ENCODE measurements around the gene NUDT7.

The NUDT7 gene

GRCh38 chr16:77724174-77724573 lies 1.9 kb downstream of the NUDT7 start:
- no peak for DNase-seq (ENCODE audit: low read depth in 2 of 2)

DNA sequence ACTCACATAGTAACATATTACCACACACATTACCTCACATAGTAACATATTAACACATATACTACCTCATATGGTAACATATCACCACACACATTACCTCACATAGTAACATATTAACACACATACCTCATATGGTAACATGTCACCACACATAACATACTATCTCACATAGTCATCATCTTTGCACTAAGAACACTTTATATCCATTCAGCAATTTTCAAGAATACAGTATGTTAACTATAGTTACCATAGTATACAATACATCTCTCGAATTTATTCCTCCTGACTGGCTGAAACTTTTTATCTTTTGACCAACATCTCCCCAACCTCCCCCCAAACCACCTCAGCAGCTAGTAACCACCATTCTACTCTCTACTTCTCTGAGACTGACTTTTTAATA lies 7.6 kb downstream of the NUDT7 start:
- no peak for DNase-seq (ENCODE audit: low read depth in 2 of 2)

DNA sequence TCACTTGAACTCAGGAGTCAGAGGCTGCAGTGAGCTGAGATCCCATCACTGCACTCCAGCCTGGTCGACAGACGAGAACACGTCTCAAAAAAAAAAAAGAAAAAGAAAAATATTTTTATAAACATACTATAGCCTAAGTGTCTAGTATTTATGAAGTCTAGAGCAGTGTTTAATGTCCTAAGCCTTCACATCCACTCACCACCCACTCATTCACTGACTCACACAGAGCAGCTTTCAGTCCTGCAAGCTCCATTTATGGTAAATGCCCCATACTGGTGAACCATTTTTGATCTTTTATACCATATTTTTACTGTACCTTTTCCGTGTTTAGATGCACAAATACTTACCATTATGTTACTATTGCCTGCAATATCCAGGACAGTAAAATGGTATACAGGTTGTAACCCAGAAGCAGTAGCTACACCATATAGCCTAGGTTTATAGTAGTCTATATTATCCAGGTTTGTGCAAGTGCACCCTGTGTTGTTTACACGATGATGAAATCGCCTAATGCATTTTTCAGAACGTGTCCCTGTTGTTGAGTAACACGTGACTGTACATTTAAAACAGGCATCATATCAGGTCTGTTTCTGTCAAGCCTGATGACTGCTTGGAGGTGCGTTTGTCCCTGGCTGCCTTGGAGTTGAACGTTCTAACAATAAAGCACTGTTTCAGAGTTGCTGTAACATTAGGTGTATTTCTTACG lies 10.1 kb downstream of the NUDT7 start:
- no peak for DNase-seq (ENCODE audit: low read depth in 2 of 2)

DNA sequence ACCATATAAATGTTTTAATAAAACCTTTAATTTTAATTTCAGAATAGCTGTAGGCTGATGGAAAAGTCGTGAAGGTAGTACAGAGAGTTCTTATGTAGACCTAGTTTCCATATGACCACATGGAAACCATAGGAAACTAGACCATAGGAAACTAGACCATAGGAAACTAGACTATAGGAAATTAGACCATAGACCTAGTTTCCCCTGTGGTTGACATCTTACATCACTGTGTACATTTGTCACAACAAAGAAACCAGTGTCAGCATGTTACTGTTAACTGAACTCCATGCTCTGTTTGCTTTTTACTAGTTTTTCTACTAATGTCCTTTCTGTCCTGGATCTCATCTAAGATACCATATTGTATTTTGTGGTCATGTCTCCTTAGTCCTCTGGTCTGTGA lies 14.6 kb downstream of the NUDT7 start:
- no peak for DNase-seq (ENCODE audit: low read depth in 2 of 2)

DNA sequence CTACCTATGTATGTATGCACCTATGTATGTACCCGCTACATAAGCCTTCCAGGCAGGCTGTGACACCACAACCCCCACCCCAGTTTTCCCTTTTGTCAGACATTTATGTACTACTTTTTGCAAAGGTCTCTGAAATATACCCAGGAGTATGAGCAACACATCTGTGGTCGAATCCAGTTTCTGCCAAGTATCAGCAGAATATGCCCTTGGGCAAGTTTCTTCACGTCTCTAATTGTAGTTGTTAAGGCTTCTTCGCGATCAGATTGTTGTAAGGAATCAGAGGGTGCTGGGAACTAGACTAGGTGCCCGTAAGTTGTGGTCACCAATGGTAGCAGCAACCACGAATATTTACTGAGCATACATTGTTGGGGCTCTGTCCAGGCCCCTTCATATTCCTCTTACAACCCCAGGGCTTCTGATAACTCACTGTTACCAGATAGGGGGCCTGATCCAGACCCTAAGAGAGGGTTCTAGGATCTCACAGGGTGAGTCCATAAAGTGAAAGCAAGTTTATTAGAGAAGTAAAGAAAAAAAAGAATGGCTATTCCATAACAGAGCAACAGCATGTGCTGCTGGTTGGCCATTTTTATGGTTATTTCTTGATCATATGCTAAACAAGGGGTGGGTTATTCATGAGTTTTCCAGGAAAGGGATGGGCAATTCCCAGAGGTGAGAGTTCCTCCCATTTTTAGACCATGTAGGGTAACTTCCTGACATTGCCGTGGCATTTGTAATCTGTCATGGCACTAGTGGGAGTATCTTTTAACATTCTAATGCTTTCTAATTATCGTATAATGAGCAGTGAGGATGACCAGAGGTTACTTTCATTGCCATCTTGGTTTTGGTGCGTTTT lies 16.6 kb downstream of the NUDT7 start:
- DNase-seq (ENCODE audit: low read depth in 2 of 2), result no peak

GRCh38 chr16:77739559-77739892 lies 17.2 kb downstream of the NUDT7 start:
- no peak for DNase-seq (ENCODE audit: low read depth in 2 of 2)

DNA sequence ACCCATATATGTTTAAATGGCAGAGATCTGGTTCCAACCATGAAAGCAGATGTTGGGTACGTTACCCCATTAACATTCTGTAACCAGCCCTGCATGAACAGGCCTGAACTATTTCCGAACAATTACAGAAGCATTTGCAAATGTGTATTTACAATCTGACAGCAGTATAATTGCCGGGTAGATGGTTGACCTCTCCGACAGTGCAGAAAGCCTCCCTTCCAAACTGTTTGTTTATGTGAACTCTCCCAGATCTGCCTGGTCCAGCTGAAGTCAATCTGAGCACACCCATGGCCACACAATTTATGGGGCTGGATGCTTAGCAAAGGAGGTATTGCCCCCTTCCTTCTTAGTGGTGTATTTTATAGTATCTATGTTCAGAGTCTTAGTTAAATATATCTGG lies 21.8 kb downstream of the NUDT7 start:
- no peak for DNase-seq (ENCODE audit: low read depth in 2 of 2)

- DNase-seq (ENCODE audit: low read depth in 2 of 2), result no peak
These were observed 23.7 kb downstream of the NUDT7 start for GRCh38 chr16:77745972-77746371.

- DNase-seq (ENCODE audit: low read depth in 2 of 2), result no peak
These were observed 26.2 kb downstream of the NUDT7 start for GRCh38 chr16:77748421-77749005.

DNA sequence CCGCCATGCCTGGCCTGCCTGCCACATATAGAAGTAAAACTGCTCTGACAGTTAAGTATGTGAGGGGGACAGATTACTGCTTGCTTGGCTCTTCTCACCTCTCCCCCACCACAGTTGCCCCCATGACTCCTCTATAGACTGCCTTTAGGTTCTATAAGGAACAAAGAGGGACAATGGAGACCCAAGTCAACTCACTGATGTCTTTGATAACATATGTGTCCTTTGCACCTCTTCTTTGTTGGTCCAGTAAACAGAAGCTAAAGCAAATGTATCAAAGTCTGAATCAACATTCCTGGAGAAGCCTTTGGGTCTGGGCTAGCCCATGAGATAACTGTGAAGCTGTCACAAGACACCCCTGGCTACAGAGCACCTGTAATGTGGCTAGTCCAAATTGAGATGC lies 27.1 kb downstream of the NUDT7 start:
- no peak for DNase-seq (ENCODE audit: low read depth in 2 of 2)

- DNase-seq (ENCODE audit: low read depth in 2 of 2), result no peak
These were observed 35.7 kb downstream of the NUDT7 start for GRCh38 chr16:77758046-77758445.

DNA sequence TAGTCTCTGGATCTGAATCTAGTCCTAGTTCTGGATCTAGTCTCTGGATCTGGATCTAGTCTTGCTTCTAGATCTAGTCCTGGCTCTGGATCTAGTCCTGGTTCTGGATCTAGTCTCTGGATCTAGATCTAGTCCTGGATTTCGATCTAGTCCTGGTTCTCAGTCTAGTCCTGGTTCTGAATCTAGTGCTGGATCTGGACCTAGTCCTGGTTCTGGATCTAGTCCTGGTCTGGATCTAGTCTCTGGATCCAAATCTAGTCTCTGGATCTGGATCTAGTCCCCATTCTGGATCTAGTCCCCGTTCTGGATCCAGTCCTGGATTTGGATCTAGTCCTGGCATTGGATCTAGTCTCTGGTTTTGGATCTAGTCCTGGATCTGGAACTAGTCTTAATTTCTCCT lies 36.2 kb downstream of the NUDT7 start:
- DNase-seq (ENCODE audit: low read depth in 2 of 2), result no peak

- DNase-seq (ENCODE audit: low read depth in 2 of 2), result no peak
These were observed 36.9 kb downstream of the NUDT7 start for GRCh38 chr16:77759201-77759600.

DNA sequence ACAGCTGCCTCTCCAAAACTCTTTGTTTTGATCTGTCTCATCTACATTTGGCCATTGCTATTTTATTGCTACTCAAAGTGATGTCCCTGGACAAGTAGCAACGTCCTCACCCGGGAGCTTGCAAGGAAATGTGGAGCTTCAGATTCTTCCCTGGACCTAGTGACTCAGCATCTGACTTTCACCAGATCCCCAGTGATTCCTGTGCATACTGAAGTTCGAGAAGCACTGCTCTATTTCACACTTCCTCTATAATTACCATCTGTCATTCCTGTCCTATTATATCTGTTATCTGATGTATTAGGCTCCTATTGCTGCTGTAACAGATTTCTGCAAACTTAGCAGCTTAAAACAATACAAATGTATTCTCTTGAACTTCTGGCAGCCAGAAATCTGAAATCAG lies 37.5 kb downstream of the NUDT7 start:
- no peak for DNase-seq (ENCODE audit: low read depth in 2 of 2)

DNA sequence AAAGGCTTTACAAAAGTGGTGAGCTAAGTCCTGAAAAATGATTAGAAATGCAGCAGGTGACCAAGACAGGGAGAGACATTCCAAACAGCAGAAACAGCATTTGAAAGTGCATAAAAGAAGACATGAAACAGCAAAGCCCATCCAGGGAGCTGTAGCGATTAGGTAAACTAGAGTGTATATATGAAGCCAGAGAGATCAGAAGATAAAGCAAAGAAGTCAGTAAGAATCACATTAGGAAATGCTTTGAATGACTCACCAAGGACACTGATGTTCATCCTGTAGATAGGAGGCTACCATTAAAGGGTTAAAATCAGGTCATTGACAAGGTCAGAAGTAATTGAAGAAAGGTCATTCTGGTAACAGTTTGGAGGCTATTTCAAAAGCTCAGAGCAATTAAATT lies 38.5 kb downstream of the NUDT7 start:
- no peak for DNase-seq (ENCODE audit: low read depth in 2 of 2)

DNA sequence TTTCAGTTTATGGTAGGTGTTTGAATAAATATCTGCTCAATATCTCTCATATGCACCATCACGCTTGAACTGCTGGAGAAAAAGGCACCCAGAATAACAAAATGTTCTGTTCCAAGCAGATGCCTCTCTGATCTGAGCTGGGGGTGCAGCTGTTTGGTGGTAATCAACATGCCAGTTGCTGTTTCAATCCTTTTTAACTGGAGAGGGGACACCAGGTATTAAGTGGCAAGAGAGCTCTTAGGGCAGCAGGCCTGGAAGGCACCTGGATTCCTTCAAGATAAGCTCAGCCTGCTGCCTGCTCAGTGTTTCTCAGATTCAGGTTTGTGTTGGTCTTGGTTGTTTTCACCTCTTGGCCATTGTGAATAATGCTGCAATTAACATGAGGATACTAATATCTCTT lies 38.9 kb downstream of the NUDT7 start:
- no peak for DNase-seq (ENCODE audit: low read depth in 2 of 2)

GRCh38 chr16:77762262-77762661 lies 39.9 kb downstream of the NUDT7 start:
- no peak for DNase-seq (ENCODE audit: low read depth in 2 of 2)

DNA sequence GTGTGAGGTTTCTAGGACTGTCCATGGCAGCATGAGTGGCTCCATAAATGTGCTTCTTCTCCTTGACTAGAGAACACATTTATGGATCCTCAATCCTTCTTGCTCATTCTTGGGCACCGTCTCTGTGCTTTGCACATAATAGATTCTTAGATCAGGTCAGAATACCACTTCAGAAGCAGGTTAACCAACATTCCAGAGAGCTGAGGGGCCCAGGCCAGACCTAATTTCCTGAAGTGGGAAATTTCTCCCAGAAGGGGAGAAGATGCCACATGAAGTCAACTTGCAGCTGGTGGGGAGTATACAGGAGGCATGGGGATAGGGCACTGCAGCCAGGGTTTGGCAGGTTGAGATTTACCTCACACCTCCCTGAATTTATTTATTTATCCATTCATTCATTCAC lies 41.7 kb downstream of the NUDT7 start:
- DNase-seq (ENCODE audit: low read depth in 2 of 2), result no peak

- DNase-seq (ENCODE audit: low read depth in 2 of 2), result no peak
These were observed 44.9 kb downstream of the NUDT7 start for GRCh38 chr16:77767211-77767610.

DNA sequence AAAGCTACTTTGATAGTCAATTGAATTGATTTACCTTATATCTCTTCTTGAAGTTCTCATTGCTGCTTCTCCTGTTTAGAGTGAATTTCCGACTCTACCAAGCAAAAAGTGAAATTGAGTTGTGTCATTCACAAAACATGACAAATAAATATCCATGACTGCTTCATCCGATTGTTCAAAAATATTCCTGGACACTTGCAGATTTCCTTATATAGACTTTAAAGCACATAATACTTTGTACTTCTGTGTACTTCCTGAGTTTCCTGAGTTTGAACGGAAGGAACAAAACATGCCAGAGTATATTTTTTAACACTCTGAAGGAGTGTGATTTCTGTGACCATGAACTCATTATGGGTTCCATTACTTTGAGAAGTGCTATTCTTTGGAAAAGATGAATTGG lies 45.5 kb downstream of the NUDT7 start:
- no peak for DNase-seq (ENCODE audit: low read depth in 2 of 2)

GRCh38 chr16:77775911-77776909 lies 53.9 kb downstream of the NUDT7 start:
- DNase-seq (ENCODE audit: low read depth in 2 of 2), result no peak

DNA sequence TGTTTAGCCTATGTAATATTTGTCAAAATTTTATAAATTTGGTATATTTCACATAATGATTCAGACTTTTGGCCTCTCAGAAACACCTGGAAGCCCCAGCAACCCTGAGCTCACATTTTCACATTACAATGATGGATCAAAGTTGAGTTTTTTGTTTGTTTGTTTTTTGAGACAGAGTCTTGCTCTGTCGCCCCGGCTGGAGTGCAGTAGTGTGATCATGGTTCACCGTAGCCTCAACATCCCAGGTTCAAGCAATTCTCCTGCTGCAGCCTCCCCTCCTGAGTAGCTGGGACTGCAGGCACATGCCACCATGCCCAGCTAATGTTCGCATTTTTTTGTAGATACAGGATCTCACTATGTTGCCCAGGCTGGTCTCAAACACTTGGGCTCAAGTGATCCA lies 55.4 kb downstream of the NUDT7 start:
- DNase-seq (ENCODE audit: low read depth in 2 of 2), result no peak

Measured in stimulated activated CD8-positive, alpha-beta memory T cell treated with anti-CD3 and anti-CD28 coated beads, Interleukin-2, amount 100 ng/mL, for 48 hours (primary cell).